HUES48 (cell line): ENCODE results near the gene SPNS2.

Experiments used
- H3K27ac ChIP-seq: one replicate; pipeline ENCODE4 v1.7.0; 2013; ENCODE audit warnings: low read depth, low read length, inconsistent platforms
- H3K27me3 ChIP-seq: 2 replicates; pipeline ENCODE4 v1.6.1; 2013; ENCODE audit warnings: mild to moderate bottlenecking, low read length; ENCODE audit not compliant: control insufficient read depth, insufficient read depth
- H3K36me3 ChIP-seq: 2 replicates; pipeline ENCODE4 v1.6.1; 2013; ENCODE audit warnings: low read length; ENCODE audit not compliant: control insufficient read depth, insufficient read depth
- H3K4me1 ChIP-seq: 2 replicates; pipeline ENCODE4 v1.6.1; 2013; ENCODE audit warnings: mild to moderate bottlenecking, low read length; ENCODE audit not compliant: control insufficient read depth, insufficient read depth
- H3K4me3 ChIP-seq: 2 replicates; pipeline ENCODE4 v1.5.1; 2013; ENCODE audit warnings: mild to moderate bottlenecking, low read depth, low read length
- H3K9ac ChIP-seq: 2 replicates; pipeline ENCODE4 v1.6.1; 2013; ENCODE audit warnings: mild to moderate bottlenecking, low read depth, low read length, moderate library complexity
- H3K9me3 ChIP-seq: 2 replicates; pipeline ENCODE4 v1.6.1; 2013; ENCODE audit warnings: low read length; ENCODE audit not compliant: control insufficient read depth, insufficient read depth

The SPNS2 gene

DNA sequence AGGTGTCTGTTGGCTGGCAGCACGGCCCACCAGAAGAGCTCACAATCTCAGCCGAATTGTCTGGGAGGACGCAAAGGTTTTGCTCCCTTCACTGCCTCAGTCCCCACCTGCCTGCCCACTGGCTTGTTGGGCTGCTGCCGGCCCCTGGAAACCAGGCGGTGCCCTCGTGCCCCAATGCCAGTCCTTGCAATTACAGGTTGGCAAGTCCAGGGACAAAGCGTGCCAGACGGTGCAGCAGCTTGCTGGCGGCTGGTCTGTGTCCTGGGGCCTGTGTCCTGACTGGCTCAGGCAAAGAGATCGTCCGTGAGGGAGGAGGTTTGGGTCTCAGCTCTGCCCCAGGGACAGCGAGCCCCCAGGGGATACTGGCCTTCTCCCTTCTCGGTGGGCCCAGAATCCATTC lies 24.6 kb upstream of the SPNS2 start:
- Histone ChIP-seq H3K4me3 (no peak overlapping the region), H3K9me3 (no peaks in the 10 kb centered on the region), H3K36me3 (no peaks in the 10 kb centered on the region), H3K9ac (no peak overlapping the region), H3K27ac (no peak overlapping the region), H3K27me3 (no peaks in the 10 kb centered on the region), H3K4me1 (no peaks in the 10 kb centered on the region)

DNA sequence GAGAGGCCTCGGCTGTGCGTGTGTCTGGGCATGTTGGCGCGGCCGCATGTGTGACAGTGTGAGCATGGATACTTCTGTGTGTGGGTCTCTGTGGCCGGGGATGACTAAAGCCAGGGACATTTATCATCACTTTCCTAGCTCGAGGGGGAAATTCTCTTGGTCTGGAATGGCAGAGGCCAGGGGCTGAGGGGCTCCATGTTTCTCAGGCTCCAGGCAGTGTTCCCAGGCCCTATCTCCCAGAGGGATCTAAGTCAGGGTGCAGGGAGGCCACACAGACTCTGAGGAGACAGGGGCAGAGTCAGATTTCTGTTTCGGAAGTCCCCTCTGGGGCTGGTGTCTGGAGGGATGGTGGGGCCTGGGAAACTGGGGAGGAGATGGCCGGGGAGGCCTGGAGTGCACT lies 23.7 kb upstream of the SPNS2 start:
- no peaks in the 10 kb centered on the region for H3K9me3 ChIP-seq
- H3K4me1 ChIP-seq = no peaks in the 10 kb centered on the region
- H3K27me3 ChIP-seq = no peaks in the 10 kb centered on the region
- no peak overlapping the region for H3K27ac ChIP-seq
- H3K9ac ChIP-seq = no peak overlapping the region
- no peaks in the 10 kb centered on the region for H3K36me3 ChIP-seq
- no peak overlapping the region for H3K4me3 ChIP-seq

DNA sequence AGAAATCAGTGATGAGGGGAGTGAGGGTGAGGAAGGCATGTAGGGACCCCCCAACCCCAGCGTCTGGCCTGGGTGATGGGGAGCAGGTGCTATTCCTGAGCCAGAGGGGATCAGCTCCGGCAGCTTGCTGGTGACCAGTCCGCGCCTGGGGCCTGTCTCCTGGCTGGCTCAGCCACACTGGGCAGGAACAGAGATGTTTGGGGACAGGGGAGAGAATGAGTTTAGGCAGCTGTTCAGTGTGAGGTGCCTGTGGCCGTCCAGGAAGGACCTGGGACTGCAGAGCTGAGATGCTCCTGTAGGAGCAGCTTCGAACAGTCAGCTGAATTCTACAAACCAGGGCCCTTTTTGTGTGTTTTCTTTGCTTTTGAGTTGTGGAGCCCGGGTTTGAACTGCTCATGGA lies 23.2 kb upstream of the SPNS2 start:
- Histone ChIP-seq H3K4me1 (peaks cover 3% of the 10 kb centered on the region; the same call in 1 of the 2 replicates), H3K4me3 (no peak overlapping the region), H3K36me3 (no peaks in the 10 kb centered on the region), H3K27ac (no peak overlapping the region), H3K9ac (no peak overlapping the region), H3K9me3 (no peaks in the 10 kb centered on the region), H3K27me3 (no peaks in the 10 kb centered on the region)

DNA sequence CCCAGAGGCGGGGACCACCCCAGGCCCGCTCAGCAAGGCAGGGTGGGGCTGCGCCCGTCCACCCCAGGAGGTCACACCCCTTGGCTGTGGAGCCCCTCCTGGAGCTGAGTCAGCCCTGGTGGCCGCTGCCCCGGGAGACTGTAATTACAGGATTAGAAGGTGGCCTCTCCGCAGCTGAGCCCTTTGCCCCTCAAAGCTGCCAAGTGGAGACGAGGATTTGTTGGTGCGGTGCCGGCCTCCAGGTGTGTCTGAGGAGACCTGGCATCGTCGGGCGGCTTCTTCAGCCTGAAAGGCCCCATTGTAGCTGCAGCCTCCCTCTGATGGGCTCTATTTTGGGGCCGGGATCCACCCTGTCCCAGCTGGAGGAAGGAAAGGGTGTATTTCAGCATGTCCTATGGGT lies 22.7 kb upstream of the SPNS2 start:
- Histone ChIP-seq H3K9me3 (no peaks in the 10 kb centered on the region), H3K27me3 (no peaks in the 10 kb centered on the region), H3K27ac (no peak overlapping the region), H3K4me3 (no peak overlapping the region), H3K9ac (no peak overlapping the region), H3K36me3 (no peaks in the 10 kb centered on the region), H3K4me1 (peaks cover 6% of the 10 kb centered on the region; the same call in 1 of the 2 replicates)

DNA sequence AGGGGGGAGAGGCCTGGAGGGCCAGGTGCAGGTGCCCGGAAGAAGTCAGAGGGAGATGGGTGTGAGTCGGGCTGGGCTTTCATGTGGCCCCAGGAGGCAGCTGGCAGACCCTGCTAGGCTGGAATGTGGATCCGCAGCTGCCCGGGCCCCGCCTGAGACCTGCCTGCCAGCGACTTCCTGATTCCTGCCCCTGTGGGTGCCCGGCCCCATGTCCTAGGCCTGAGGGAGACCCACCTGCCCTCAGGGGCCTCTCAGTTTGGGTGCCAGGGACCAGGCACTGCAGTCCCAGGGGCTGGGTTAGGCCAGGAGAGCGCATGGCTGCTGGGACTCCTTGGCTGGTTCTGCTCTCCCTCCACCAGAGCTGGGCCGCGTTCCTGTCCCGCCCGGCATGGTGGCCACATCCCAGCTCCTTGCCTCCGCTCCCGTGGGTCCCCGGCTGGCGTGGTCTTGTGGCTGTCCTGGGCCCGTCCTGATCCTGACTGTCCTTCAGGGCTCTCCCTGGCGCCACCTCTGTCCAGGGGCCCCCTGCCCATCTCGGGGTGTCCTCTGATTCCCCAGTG lies 22.1 kb upstream of the SPNS2 start:
- Histone ChIP-seq H3K27me3 (no peaks in the 10 kb centered on the region), H3K9me3 (no peaks in the 10 kb centered on the region), H3K36me3 (no peaks in the 10 kb centered on the region), H3K9ac (no peak overlapping the region), H3K27ac (no peak overlapping the region), H3K4me3 (no peak overlapping the region), H3K4me1 (peaks cover 6% of the 10 kb centered on the region; the same call in 1 of the 2 replicates)

DNA sequence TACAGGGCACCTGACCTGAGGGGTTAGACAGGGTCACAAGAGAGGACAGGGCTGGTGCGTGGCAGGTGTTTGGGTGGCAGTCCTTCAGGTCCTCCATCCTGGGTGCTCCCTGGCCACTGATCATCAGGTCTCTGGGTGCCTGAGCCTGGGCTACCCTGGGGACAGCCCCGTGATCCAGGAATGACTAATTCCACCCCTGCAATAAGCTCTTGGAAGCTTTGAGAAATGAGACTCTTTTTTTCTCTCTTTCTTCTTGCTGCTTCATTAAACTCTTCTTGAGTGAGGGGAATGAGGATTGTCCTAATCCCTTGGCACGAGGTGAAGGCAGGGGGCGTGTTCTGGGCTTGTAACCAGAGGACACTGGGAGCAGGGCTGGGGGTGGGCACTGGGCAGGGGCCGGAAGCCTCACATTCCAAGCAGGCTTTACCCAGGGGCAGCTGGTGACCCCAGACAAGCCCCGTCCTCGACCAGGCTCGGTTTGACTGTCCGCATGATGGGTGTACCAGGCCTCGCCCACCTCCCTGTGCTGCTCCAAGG lies 21.4 kb upstream of the SPNS2 start:
- Histone ChIP-seq H3K4me3 (no peak overlapping the region), H3K27ac (no peak overlapping the region), H3K9me3 (no peaks in the 10 kb centered on the region), H3K4me1 (peaks cover 6% of the 10 kb centered on the region; the same call in 1 of the 2 replicates), H3K36me3 (no peaks in the 10 kb centered on the region), H3K9ac (no peak overlapping the region), H3K27me3 (no peaks in the 10 kb centered on the region)

DNA sequence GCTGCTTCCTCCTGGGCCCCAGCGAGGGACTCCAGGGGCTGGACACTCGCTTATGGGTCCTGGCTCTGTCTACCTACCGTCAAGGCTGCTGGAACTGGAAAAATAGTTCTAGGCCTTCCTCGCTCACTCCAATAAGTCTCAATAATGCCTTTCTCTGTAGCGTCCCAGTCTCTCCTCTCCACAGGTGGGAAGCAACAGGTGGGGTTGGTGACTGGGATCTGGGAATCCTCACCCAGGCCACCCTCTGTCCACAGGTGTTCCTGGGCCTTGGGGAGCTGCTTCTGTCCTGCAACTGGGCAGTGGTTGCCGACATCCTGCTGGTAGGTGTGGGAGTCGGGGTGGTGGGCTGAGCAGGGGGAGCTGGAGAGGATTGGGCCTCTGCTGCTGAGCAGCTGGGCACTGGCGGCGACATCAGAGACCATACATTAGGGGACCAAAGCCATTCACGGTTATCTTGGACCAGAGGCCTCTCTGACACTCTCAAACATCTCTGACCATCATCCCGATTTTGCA lies 20.3 kb upstream of the SPNS2 start:
- Histone ChIP-seq H3K4me3 (no peak overlapping the region), H3K27me3 (no peaks in the 10 kb centered on the region), H3K9me3 (no peaks in the 10 kb centered on the region)

DNA sequence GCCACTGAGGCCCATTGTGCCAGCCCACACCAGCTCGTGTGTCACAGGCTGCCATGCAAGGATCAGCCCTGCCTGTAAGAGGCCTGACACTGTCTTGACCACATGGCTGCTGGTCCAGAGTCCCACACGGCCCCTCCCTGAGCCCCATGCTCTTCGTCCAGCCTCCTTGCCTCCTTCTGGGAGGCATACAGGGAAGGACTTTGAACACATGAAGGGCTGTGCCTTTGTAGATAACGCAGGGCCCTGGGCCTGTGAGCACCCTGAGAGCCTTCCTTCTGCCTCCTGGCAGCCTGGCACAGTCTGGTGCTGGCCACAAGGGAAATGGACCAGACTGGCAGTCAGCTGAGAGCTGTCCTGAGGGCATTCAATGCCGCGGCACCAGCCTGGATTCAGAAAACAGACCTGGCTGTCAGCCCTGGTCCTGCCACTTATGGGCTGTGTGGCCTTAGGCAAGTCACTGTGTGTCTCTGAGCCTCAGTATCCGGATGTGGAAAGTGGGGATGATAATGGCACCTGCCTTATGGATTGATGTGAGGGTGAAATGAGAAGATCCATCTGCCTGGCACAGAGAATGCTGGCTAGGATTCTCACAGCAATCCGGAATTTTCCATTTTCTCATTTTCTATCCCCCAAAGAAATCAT lies 19.2 kb upstream of the SPNS2 start:
- no peaks in the 10 kb centered on the region for H3K9me3 ChIP-seq
- H3K36me3 ChIP-seq = no peaks in the 10 kb centered on the region
- peaks cover 6% of the 10 kb centered on the region; the same call in 1 of the 2 replicates for H3K4me1 ChIP-seq
- no peak overlapping the region for H3K27ac ChIP-seq
- no peak overlapping the region for H3K4me3 ChIP-seq
- no peaks in the 10 kb centered on the region for H3K27me3 ChIP-seq
- no peak overlapping the region for H3K9ac ChIP-seq

More for the DNA sequence above, 20.3 kb upstream of the SPNS2 start:
- H3K27ac ChIP-seq = no peak overlapping the region
- H3K9ac ChIP-seq = no peak overlapping the region
- peaks cover 6% of the 10 kb centered on the region; the same call in 1 of the 2 replicates for H3K4me1 ChIP-seq
- no peaks in the 10 kb centered on the region for H3K36me3 ChIP-seq

DNA sequence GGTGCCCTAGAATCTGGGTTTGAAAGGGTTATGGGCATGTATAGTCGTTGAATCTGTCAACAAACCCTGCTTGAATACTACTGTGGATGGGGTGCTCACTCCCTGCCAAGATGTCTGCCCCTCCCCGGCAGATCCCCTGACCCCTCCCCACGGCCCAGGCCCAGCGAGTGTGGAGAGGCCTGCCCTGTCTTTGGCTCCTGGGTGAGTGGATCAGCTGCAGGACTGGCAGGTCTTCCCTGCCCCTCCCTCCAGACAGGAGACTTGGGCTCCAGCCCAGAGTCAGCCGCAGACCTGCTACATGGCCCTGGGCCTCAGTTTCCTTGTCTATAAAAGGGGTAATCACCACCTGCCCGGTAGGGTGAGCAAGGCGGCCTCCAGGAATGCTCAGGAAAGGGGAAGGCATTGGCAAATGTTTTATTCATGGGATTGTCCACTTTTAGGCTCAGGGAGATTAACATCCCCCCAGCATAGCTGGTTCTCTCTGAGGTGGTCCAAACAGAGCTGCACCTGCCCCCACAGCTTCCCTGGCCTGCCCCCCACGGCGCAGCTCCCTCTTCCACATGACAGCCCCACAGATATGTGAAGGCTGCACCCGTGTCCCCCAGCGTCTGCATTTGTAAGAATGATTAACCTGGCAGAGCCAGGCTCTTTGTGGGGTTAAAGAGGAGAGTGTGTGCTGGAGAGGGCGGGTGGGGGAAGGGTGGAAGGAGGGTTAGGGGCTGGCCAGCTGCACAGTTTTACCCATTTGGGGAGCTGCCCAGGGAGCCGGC lies 18.5 kb upstream of the SPNS2 start:
- Histone ChIP-seq H3K27me3 (no peaks in the 10 kb centered on the region), H3K9ac (no peak overlapping the region), H3K9me3 (no peaks in the 10 kb centered on the region), H3K27ac (no peak overlapping the region), H3K4me1 (peaks cover 6% of the 10 kb centered on the region; the same call in 1 of the 2 replicates), H3K4me3 (no peak overlapping the region), H3K36me3 (no peaks in the 10 kb centered on the region)

DNA sequence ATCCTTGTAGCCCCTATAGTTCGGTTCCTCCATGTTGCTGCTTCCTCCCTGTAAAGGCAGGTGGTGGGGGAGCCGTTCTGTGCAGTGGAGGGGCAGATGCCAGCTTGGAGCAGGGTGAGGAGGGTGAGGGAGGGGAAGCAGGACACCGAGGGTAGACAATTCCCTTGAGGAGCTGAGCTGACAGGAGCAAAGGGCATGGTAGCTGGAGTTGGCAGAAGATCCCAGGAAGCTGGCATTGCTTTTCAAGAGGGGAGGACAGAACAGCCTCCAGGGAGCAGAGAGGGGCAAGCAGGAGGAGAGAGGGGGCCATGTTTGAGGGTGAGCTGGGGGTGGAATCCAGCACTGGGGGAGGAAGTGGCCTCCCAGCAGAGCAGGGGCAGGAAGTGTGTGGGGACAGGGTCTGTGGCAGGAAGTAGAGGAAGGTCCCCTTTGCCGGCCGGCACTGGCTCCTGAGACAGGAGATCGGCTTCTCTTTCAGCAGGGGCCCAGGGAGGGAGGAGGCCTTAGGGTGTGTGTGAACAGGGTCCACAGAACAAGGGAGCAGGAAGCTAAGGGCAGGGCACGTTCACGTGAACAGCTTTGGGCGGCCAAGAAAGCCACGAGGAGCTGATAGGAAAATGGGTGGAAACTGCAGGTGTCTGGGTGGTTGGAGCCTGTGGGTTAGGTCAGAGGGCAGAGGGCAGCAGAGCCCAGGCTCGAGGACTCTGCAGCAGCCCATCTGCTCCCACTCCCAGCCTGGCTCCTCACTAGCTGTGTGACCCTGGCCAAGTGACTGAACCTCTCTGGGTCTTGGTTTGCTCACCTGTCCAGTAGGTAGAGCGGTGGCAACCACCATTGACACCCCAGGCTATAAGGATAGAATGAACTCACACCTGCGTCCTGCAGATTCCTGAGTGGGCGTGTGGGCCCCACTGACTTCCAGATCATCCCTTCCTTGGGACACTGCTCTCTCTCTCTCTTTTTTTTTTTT lies 17.5 kb upstream of the SPNS2 start:
- Histone ChIP-seq H3K4me1 (peaks cover 6% of the 10 kb centered on the region; the same call in 1 of the 2 replicates), H3K27ac (no peak overlapping the region), H3K27me3 (no peaks in the 10 kb centered on the region), H3K9me3 (no peaks in the 10 kb centered on the region), H3K36me3 (no peaks in the 10 kb centered on the region), H3K4me3 (no peak overlapping the region), H3K9ac (no peak overlapping the region)
